Mammary epithelial cell (primary cell): ENCODE results near the gene ENOX2.

Experiments used
- EZH2 ChIP-seq: IDR thresholded peaks from 2 replicates; pipeline ENCODE4 v1.6.1; 2012; ENCODE audit warnings: low read length, inconsistent platforms, borderline replicate concordance
- TF ChIP-seq, protein P1 (sequence below), 2 donors: IDR thresholded peaks in 1 of 2; conservative IDR thresholded peaks in 1 of 2; 2 replicates each; pipeline ENCODE4 v1.5.1; 2011 to 2012; ENCODE audit warnings: inconsistent platforms in 2 of 2, low read length in 2 of 2, mild to moderate bottlenecking in 2 of 2, control low read depth in 1 of 2, low read depth in 1 of 2; ENCODE audit not compliant: insufficient read depth in 1 of 2; ENCODE audit errors: extremely low read depth in 1 of 2

DNA sequence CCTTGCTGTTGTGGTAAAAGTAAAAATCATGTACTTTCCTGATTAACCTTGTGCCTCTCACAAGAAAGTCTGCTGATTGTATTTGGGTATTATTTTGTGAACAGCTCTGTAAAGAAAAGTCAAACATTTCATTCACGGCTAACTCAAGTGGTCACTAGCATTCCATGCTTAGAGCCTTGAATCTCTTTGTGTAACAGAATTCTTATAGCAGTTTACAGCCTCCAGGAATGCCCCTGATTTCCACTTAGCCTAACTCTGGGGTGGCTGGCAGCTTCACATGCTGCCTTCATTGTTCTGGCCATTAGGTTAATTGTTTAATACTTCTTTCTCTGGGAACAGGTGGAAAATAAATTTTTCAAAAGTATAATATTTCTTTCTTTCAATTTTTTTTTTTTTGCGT is 274.5 kb downstream of the ENOX2 start:
- TF ChIP-seq, protein P1, sequence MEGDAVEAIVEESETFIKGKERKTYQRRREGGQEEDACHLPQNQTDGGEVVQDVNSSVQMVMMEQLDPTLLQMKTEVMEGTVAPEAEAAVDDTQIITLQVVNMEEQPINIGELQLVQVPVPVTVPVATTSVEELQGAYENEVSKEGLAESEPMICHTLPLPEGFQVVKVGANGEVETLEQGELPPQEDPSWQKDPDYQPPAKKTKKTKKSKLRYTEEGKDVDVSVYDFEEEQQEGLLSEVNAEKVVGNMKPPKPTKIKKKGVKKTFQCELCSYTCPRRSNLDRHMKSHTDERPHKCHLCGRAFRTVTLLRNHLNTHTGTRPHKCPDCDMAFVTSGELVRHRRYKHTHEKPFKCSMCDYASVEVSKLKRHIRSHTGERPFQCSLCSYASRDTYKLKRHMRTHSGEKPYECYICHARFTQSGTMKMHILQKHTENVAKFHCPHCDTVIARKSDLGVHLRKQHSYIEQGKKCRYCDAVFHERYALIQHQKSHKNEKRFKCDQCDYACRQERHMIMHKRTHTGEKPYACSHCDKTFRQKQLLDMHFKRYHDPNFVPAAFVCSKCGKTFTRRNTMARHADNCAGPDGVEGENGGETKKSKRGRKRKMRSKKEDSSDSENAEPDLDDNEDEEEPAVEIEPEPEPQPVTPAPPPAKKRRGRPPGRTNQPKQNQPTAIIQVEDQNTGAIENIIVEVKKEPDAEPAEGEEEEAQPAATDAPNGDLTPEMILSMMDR (conservative IDR thresholded peaks at IDR 0.05 in 1 of 2, IDR thresholded peaks at IDR 0.05 in 1 of 2; ENCODE audit: extremely low read depth in 1 of 2, insufficient read depth in 1 of 2, low read depth in 1 of 2, low read length in 2 of 2) = no peak
- TF ChIP-seq EZH2 = no peak
